SK-N-SH (cell line): ENCODE data around the gene RET. TPM values are rescaled to one million over a fixed set of nuclear protein-coding genes. Genes with fewer than 3 reads are reported as not detected.
A peak's percentile ranks its signal among the peaks of the same experiment; 100 is the strongest.

Experiments
- CTCF ChIA-PET: fragments of 300-600, 350-600 bp; formaldehyde crosslinking; extraction: SDS; loops from one replicate; lab custom pipeline; 2021; lab: Yijun Ruan, JAX
- POLR2A ChIA-PET: fragments of 350-600 bp; sonication (Branson Sonifier 250); formaldehyde crosslinking; extraction: SDS; loops from one replicate; lab custom pipeline; 2020; ENCODE audit warnings: antibody characterized with exemption, inconsistent platforms; lab: Yijun Ruan, JAX
- DNase-seq: peaks from one replicate; pipeline ENCODE4 v3.0.0; 2012
- H2AFZ ChIP-seq: fragments of 200-600 bp; sonication (generic); 2 replicates; pipeline ENCODE4 v1.8.1; 2016; ENCODE audit warnings: antibody characterized with exemption, mild to moderate bottlenecking, low read depth
- H3F3A ChIP-seq: fragments of 200-600 bp; sonication (generic); replicated peaks from 2 replicates; pipeline ENCODE3; 2016; ENCODE audit warnings: antibody characterized with exemption, mild to moderate bottlenecking; ENCODE audit not compliant: insufficient read depth
- H3K27ac ChIP-seq, 2 experiments: fragments of 200-500 bp in 1 of 2; fragments of 200-600 bp in 1 of 2; sonication (Bioruptor generic) in 1 of 2; sonication (generic), shearing (Covaris generic) in 1 of 2; 2 replicates each; pipeline versions ENCODE4 v1.5.1 to v1.6.1; 2014 to 2016; ENCODE audit warnings: low read depth in 2 of 2, inconsistent platforms in 1 of 2, low read length in 1 of 2, mild to moderate bottlenecking in 1 of 2, mixed read lengths in 1 of 2
- H3K27me3 ChIP-seq: fragments of 200-600 bp; sonication (generic), shearing (Covaris generic); 2 replicates; pipeline ENCODE4 v1.6.1; 2016; ENCODE audit warnings: mixed run types; ENCODE audit not compliant: insufficient read depth
- H3K36me3 ChIP-seq, 2 experiments: fragments of 200-500 bp in 1 of 2; fragments of 200-600 bp in 1 of 2; sonication (Bioruptor generic) in 1 of 2; sonication (generic) in 1 of 2; replicated peaks in 1 of 2; 2 replicates each; pipeline versions ENCODE3 to v1.5.1; 2014 to 2016; ENCODE audit warnings: low read length in 1 of 2, mild to moderate bottlenecking in 1 of 2; ENCODE audit not compliant: insufficient read depth in 2 of 2, control insufficient read depth in 1 of 2
- H3K4me1 ChIP-seq, 2 experiments: fragments of 200-500 bp in 1 of 2; fragments of 200-600 bp in 1 of 2; sonication (Bioruptor generic) in 1 of 2; sonication (generic), shearing (Covaris generic) in 1 of 2; 2 replicates each; pipeline versions ENCODE4 v1.5.1 to v1.6.1; 2014 to 2016; ENCODE audit warnings: low read depth in 1 of 2, low read length in 1 of 2, mixed run types in 1 of 2; ENCODE audit not compliant: insufficient read depth in 2 of 2, control insufficient read depth in 1 of 2
- H3K4me2 ChIP-seq: fragments of 200-600 bp; sonication (generic), shearing (Covaris generic); 2 replicates; pipeline ENCODE4 v1.6.1; 2017; ENCODE audit warnings: mixed run types
- H3K4me3 ChIP-seq, 2 experiments: fragments of 200-500 bp in 1 of 2; fragments of 200-600 bp in 1 of 2; sonication (Bioruptor generic) in 1 of 2; sonication (generic), shearing (Covaris generic) in 1 of 2; 2 replicates each; pipeline versions ENCODE4 v1.5.1 to v1.8.1; 2014 to 2016; ENCODE audit warnings: low read depth in 2 of 2, inconsistent platforms in 1 of 2, low read length in 1 of 2, mild to moderate bottlenecking in 1 of 2, mixed read lengths in 1 of 2, moderate library complexity in 1 of 2
- H3K79me2 ChIP-seq: fragments of 200-600 bp; sonication (generic); 2 replicates; pipeline ENCODE4 v1.8.1; 2017; ENCODE audit warnings: mild to moderate bottlenecking; ENCODE audit not compliant: insufficient read depth
- H3K9ac ChIP-seq: fragments of 200-600 bp; sonication (generic); 2 replicates; pipeline ENCODE4 v1.6.1; 2017; ENCODE audit warnings: mixed run types
- H3K9me2 ChIP-seq: fragments of 200-600 bp; sonication (generic); 2 replicates; pipeline ENCODE4 v1.6.1; 2017; ENCODE audit warnings: mixed run types
- H3K9me3 ChIP-seq: fragments of 200-600 bp; sonication (generic); 2 replicates; pipeline ENCODE4 v1.6.1; 2017; ENCODE audit warnings: mixed run types, mild to moderate bottlenecking, moderate library complexity
- H4K20me1 ChIP-seq: fragments of 200-600 bp; sonication (generic); 2 replicates; pipeline ENCODE4 v1.6.1; 2017; ENCODE audit warnings: mild to moderate bottlenecking, mixed run types; ENCODE audit not compliant: insufficient read depth
- CTCF ChIP-seq: fragments of 200-600 bp; sonication (generic); IDR thresholded peaks from 2 replicates; pipeline ENCODE4 v1.6.1; 2017; ENCODE audit warnings: antibody characterized with exemption, mild to moderate bottlenecking, moderate library complexity
- FOXM1 ChIP-seq: IDR thresholded peaks from 2 replicates; pipeline ENCODE4 v1.4.0; 2012; ENCODE audit warnings: low read depth, mild to moderate bottlenecking
- GABPA ChIP-seq: IDR thresholded peaks from 2 replicates; pipeline ENCODE4 v1.4.0; 2012; ENCODE audit warnings: low read depth, mild to moderate bottlenecking
- IRF3 ChIP-seq: fragments of 150-350 bp; IDR thresholded peaks from 2 replicates; pipeline ENCODE4 v1.6.1; 2016; ENCODE audit warnings: mild to moderate bottlenecking, low read depth, low read length
- JUND ChIP-seq: IDR thresholded peaks from 2 replicates; pipeline ENCODE4 v1.4.0; 2012
- MXI1 ChIP-seq: IDR thresholded peaks from 2 replicates; pipeline ENCODE4 v1.6.1; 2012; ENCODE audit warnings: mild to moderate bottlenecking, low read depth, low read length, improper control_type of control experiment
- PBX3 ChIP-seq: IDR thresholded peaks from 2 replicates; pipeline ENCODE4; 2012
- RCOR1 ChIP-seq: fragments of 150-350 bp; IDR thresholded peaks from 2 replicates; pipeline ENCODE4 v1.6.1; 2017; ENCODE audit warnings: antibody characterized with exemption, low read length
- RFX5 ChIP-seq: IDR thresholded peaks from 2 replicates; pipeline ENCODE4 v1.6.1; 2012; ENCODE audit warnings: mild to moderate bottlenecking, improper control_type of control experiment, low read length
- USF1 ChIP-seq: IDR thresholded peaks from 2 replicates; pipeline ENCODE4 v1.4.0; 2012; ENCODE audit warnings: low read depth, borderline replicate concordance
- YY1 ChIP-seq: IDR thresholded peaks from 2 replicates; pipeline ENCODE4 v1.4.0; 2012; ENCODE audit warnings: low read depth, mild to moderate bottlenecking
- WGBS: methylation state at CpG from one replicate; pipeline ENCODE4 v1.1.6; 2017; ENCODE audit warnings: low lambda C conversion rate; 5-methylcytosine and 5-hydroxymethylcytosine counted together
- polyA plus RNA-seq, 3 experiments: library from polyadenylated mRNA; depleted of rRNA; stranded (reverse); fragments of >200 nt; gene quantifications; 2 replicates each; pipeline ENCODE4 v1.2.3, GENCODE V29; 2012

Gene RET
- polyA plus RNA-seq, 1 of the 3 experiments (the other 2 are of a cell fraction): 3.2 TPM

- DNase-seq: no peak
- Histone ChIP-seq H3K27me3 (no peaks in the 10 kb centered on the region), H3K9me3 (no peaks in the 10 kb centered on the region), H3K4me1 (peaks cover 0 to 10% of the 10 kb centered on the region in 2 experiments; a peak in 1 of 4 replicates), H3K27ac (no peak overlapping the region; a peak in 1 of 4 replicates), H3F3A (no peaks in the 10 kb centered on the region), H2AFZ (no peak overlapping the region), H3K9ac (no peak overlapping the region), H3K4me3 (no peak overlapping the region), H4K20me1 (no peaks in the 10 kb centered on the region), H3K9me2 (no peaks in the 10 kb centered on the region), H3K79me2 (no peaks in the 10 kb centered on the region), H3K4me2 (no peak overlapping the region), H3K36me3 (peaks cover 0 to 8% of the 10 kb centered on the region in 2 experiments)
- CTCF ChIA-PET: no interaction called here
- no peak for TF ChIP-seq JUND
- TF ChIP-seq RCOR1: no peak
- TF ChIP-seq PBX3: no peak
- TF ChIP-seq MXI1: no peak
- POLR2A ChIA-PET: no interaction called here
- WGBS: 63% methylated on average over 3 of the region's 3 CpGs
These were observed 44.1 kb downstream of the RET start for GRCh38 chr10:43120929-43121314.

GRCh38 chr10:43121444-43121843, 44.6 kb downstream of the RET start:
- no CpG with 5 or more reads among the region's 1 CpG for WGBS
- no peaks in the 10 kb centered on the region for H3K9me2 ChIP-seq
- no peaks in the 10 kb centered on the region for H4K20me1 ChIP-seq
- H3K9me3 ChIP-seq: no peaks in the 10 kb centered on the region
- ChIA-PET CTCF (interaction anchor here (1.2 kb wide), 1 partner anchor 10 kb away, joined by 4 read pairs; no protein-coding TSS in a partner anchor), POLR2A (interaction anchor here (0.8 kb wide), 1 partner anchor 12 kb away, joined by 3 read pairs; no protein-coding TSS in a partner anchor)
- H3K79me2 ChIP-seq: no peaks in the 10 kb centered on the region
- no peaks in the 10 kb centered on the region for H3F3A ChIP-seq
- no peaks in the 10 kb centered on the region for H3K27me3 ChIP-seq
- DNase-seq: no peak
- peaks cover 0 to 13% of the 10 kb centered on the region in 2 experiments; a peak in 1 of 4 replicates for H3K4me1 ChIP-seq
- TF ChIP-seq CTCF (no peak), FOXM1 (no peak), YY1 (no peak), RCOR1 (no peak), USF1 (no peak), RFX5 (no peak), GABPA (no peak), IRF3 (no peak)
- H2AFZ ChIP-seq: no peak overlapping the region
- no peak overlapping the region for H3K9ac ChIP-seq
- no peak overlapping the region for H3K4me3 ChIP-seq
- H3K36me3 ChIP-seq: peaks cover 0 to 8% of the 10 kb centered on the region in 2 experiments
- no peak overlapping the region for H3K4me2 ChIP-seq
- peak overlapping the region in 1 of 2 experiments; percentile 16; a peak in 1 of 4 replicates for H3K27ac ChIP-seq
